Naive B cell (primary cell): ENCODE results near the gene NFATC1. TPM values are rescaled to one million over a fixed set of nuclear protein-coding genes. Genes with fewer than 3 reads are reported as not detected.
A peak's percentile ranks its signal among the peaks of the same experiment; 100 is the strongest.

Source experiments
- ATAC-seq, 2 donors: fragments of 150-1000 bp; cut with Tn5 transposase; 2 replicates each; pipeline ENCODE4 v1.10.0; 2021; ENCODE audit warnings: low read depth in 2 of 2, mild to moderate bottlenecking in 2 of 2, moderate library complexity in 2 of 2
- DNase-seq: peaks from one replicate; pipeline ENCODE4 v3.0.0; 2022
- H3K27ac Mint-ChIP-seq, 6 donors: one replicate each; pipeline ENCODE4 v1.8.0; 2020 to 2022; ENCODE audit warnings: mild to moderate bottlenecking in 6 of 6, mixed read lengths in 6 of 6, moderate library complexity in 5 of 6, inconsistent platforms in 2 of 6
- H3K27me3 Mint-ChIP-seq, 3 donors: one replicate each; pipeline ENCODE4 v1.8.0; 2021 to 2022; ENCODE audit warnings: mixed read lengths in 3 of 3, mild to moderate bottlenecking in 1 of 3
- H3K36me3 Mint-ChIP-seq, 2 donors: one replicate each; pipeline ENCODE4 v1.8.0; 2020 to 2022; ENCODE audit warnings: mixed read lengths in 2 of 2, inconsistent platforms in 1 of 2, mild to moderate bottlenecking in 1 of 2
- H3K4me1 Mint-ChIP-seq, 3 donors: one replicate each; pipeline ENCODE4 v1.8.0; 2020 to 2022; ENCODE audit warnings: mixed read lengths in 3 of 3, inconsistent platforms in 1 of 3, mild to moderate bottlenecking in 1 of 3, moderate library complexity in 1 of 3
- H3K4me3 Mint-ChIP-seq, 8 donors: one replicate each; pipeline ENCODE4 v1.8.0; 2020 to 2022; ENCODE audit warnings: mild to moderate bottlenecking in 8 of 8, mixed read lengths in 8 of 8, moderate library complexity in 8 of 8, inconsistent platforms in 2 of 8
- H3K9me3 Mint-ChIP-seq, 7 donors: one replicate each; pipeline ENCODE4 v1.8.0; 2020 to 2022; ENCODE audit warnings: mixed read lengths in 7 of 7, mild to moderate bottlenecking in 5 of 7, inconsistent platforms in 2 of 7, moderate library complexity in 1 of 7
- polyA plus RNA-seq, 6 donors: library from polyadenylated mRNA; unstranded; fragments of 300-500 nt; fragmentation: Illumina TruSeq; gene quantifications; one replicate each; pipeline ENCODE4 v1.2.3, GENCODE V29; 2021; ENCODE audit warnings: low read depth in 6 of 6

NFATC1 gene
- polyA plus RNA-seq, 6 donors from 2014 or later, result 35.7 to 77.8 (median 51.1) TPM

DNA sequence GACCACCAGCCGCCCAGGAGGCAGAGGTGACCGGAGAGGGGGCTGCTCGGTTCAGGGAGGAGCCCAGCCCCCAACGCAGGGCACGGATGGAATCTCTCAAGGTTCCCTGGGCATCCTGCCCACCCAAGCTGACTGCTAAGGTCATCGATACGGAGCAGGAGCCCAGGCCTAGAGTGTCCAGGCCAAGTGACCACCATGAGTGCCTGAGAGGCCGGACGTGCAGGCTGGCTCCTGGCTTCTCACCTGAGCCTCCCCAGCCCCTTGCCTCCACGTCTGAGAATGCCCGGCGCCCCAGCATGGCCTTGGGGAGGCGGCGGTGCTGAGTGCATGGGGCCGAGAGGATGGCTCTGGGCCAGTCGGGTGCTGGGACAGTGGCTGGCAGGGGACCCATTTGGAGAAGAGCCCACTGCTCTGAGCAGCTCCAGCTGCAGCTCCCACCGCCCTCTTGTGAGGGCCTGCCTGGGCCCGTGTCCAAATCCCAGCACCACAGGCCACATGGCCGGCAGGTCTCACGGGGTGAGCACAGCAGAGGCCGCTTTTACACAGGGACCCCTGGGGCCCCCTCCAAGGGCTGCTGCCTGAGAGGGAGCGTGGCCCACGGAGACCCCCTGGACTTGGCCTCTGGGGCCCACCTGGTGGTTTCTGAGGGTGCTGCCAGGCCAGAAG, 181.1 kb downstream of the NFATC1 start:
- H3K36me3 Mint-ChIP-seq, result peaks cover 5 to 21% of the 10 kb centered on the region in 2 donors
- H3K27ac Mint-ChIP-seq, result no peak overlapping the region
- H3K4me1 Mint-ChIP-seq, result peaks cover 4 to 19% (median 13%) of the 10 kb centered on the region in 3 donors
- H3K27me3 Mint-ChIP-seq, result no peaks in the 10 kb centered on the region
- DNase-seq, result no peak
- peaks cover 6 to 19% (median 16%) of the 10 kb centered on the region in 7 donors for H3K9me3 Mint-ChIP-seq
- no peak overlapping the region for H3K4me3 Mint-ChIP-seq
- ATAC-seq, result no peak

DNA sequence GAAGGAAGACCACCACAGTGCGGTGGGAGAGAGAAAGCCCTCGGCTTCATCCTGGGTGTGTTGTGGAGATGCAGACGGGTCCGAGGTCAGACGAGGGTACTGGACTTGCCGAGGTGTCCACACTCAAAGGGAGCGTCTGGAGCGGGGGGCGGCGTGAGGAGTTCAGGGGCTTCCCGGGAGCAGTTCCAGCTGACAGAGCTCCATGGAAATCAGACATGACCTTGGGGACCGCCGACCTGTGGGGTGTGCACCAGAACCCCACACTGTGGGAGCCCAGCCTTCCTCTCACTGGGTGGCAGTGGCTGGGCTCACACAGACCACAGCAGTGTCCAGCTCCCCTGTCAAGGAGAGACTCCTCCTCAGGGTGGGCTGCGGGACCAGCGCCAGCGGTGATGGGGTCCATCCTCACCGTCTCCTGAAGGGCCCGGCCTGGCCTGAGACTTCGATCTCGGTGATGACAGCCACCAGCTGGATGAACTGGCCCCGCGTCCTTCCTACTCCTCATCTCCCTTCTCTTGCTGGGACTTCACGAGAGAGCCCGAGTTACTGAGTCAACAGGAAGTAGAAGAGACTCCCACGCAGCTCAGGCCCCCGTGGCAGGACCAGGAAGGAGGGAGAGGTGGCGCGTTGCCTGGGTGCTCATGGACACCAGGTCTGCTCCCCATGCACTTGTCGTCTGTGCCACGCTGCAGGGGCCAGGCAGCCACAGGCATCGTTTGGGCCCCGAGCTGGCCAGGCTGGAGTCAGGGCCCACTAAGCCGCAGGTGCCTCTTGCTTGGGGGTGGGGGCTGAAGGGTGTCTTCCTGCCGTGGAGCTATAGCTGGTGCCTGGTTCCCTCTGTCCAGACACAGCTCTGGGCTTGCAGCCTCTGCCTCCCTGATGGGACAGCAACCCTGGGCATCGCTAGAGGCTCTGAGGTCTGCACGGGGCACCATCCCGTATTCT, 182.0 kb downstream of the NFATC1 start:
- DNase-seq (no peak), ATAC-seq (no peak)
- Mint-ChIP-seq H3K36me3 (peaks cover 0 to 12% of the 10 kb centered on the region in 2 donors), H3K27ac (no peak overlapping the region), H3K4me3 (peak overlapping the region in 1 of 8 donors; percentile 35), H3K27me3 (no peaks in the 10 kb centered on the region), H3K4me1 (peaks cover 4 to 19% (median 13%) of the 10 kb centered on the region in 3 donors), H3K9me3 (peaks cover 0 to 11% (median 10%) of the 10 kb centered on the region in 7 donors)

DNA sequence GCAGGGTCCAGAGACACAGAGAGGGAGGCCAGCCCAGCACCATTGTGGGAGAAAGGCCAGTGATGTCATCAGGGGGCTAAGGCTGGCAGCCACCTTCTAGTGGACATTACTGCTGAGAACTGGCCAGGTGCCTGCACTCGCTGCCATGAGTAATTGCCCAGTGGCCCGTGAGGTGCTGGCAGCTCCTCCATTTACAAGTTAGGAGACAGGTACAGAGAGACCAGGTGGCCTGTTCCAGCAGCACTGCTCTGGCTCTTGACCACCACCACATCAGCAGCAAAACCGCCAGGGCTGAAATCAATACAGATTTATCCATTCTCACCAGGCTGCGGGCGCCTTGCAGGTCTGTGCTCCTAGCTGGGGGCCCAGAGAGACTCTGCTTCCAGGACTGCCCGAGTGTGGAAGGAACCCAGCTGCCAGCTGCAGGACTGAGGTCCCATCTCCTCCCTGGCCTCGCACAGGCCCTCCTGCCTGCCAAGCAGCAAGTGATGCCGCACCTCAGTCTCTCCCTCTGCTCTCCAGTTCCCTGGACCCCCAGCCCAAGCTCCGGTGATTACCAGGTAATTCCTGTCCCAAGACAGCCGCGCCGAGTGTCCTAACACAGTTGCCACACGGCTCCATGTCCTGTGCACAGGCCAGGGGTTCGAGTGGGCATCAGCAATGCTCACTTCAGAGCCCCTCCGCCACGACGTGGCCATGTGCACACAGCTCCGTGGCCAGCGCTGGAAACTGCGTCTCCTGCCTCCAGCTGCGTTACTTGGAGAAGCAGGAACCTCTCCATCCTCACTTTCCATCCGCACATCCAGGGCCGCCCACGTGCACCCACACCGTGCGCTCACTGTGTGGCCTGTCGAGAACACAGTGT, 182.9 kb downstream of the NFATC1 start:
- H3K27ac Mint-ChIP-seq, result no peak overlapping the region
- DNase-seq, result no peak
- H3K9me3 Mint-ChIP-seq, result peaks cover 0 to 2% (median under 1%) of the 10 kb centered on the region in 7 donors

More for the DNA sequence above, 182.9 kb downstream of the NFATC1 start:
- peak overlapping the region in 1 of 8 donors; percentile 35 for H3K4me3 Mint-ChIP-seq
- H3K4me1 Mint-ChIP-seq, result peaks cover 4 to 21% (median 13%) of the 10 kb centered on the region in 3 donors
- H3K36me3 Mint-ChIP-seq, result peaks cover 0 to 3% of the 10 kb centered on the region in 2 donors
- H3K27me3 Mint-ChIP-seq, result no peaks in the 10 kb centered on the region
- no peak for ATAC-seq
